Kidney (tissue), 14 donors: ENCODE measurements around the gene LGALS1. TPM values are rescaled to one million over a fixed set of nuclear protein-coding genes. Genes with fewer than 3 reads are reported as not detected.

ENCODE experiments used
- DNase-seq, 5 donors: peaks; one replicate each; pipeline ENCODE4 v3.0.0-alpha.2; 2013 to 2020
- FAIRE-seq: peaks from 2 replicates; lab custom pipeline; 2012; peaks lifted over from hg19 to GRCh38; lab: Jason Lieb, UNC
- H3K27ac ChIP-seq, 2 donors: one replicate each; pipeline ENCODE4 v1.7.0; 2013; ENCODE audit warnings: low read depth in 2 of 2, low read length in 2 of 2, inconsistent platforms in 1 of 2
- H3K27me3 ChIP-seq: one replicate; pipeline ENCODE4 v1.7.1; 2013; ENCODE audit warnings: low read length, inconsistent platforms; ENCODE audit not compliant: control insufficient read depth, insufficient read depth
- H3K36me3 ChIP-seq, 3 donors: one replicate each; pipeline versions ENCODE4 v1.7.0 to v1.7.1; 2013; ENCODE audit warnings: low read length in 3 of 3, control low read depth in 1 of 3, inconsistent platforms in 1 of 3; ENCODE audit not compliant: insufficient read depth in 3 of 3, control insufficient read depth in 2 of 3
- H3K4me1 ChIP-seq, 3 donors: one replicate each; pipeline versions ENCODE4 v1.7.0 to v1.7.1; 2013; ENCODE audit warnings: low read length in 3 of 3, inconsistent platforms in 1 of 3, low read depth in 1 of 3; ENCODE audit not compliant: control insufficient read depth in 2 of 3, insufficient read depth in 2 of 3
- H3K4me3 ChIP-seq, 3 donors: one replicate each; pipeline versions ENCODE4 v1.7.0 to v1.8.1; 2013; ENCODE audit warnings: low read length in 3 of 3, control low read depth in 1 of 3, inconsistent platforms in 1 of 3
- H3K9ac ChIP-seq, 3 donors: one replicate each; pipeline versions ENCODE4 v1.7.0 to v1.7.1; 2013; ENCODE audit warnings: low read length in 3 of 3, control low read depth in 1 of 3, inconsistent platforms in 1 of 3
- H3K9me3 ChIP-seq, 3 donors: one replicate each; pipeline versions ENCODE4 v1.7.0 to v1.7.1; 2013; ENCODE audit warnings: low read length in 3 of 3, control low read depth in 1 of 3, inconsistent platforms in 1 of 3; ENCODE audit not compliant: control insufficient read depth in 2 of 3, insufficient read depth in 1 of 3
- intact Hi-C: fragments of 100-400 bp; cut with DNase I; formaldehyde crosslinking; loops from one replicate; pipeline ENCODE4 v1.11.1; 2022
- polyA plus RNA-seq: library from polyadenylated mRNA; stranded (reverse); fragments of 350-450 nt; fragmentation: Illumina TruSeq; extraction: RNeasy Lipid Tissue Mini Kit (QIAGEN cat#74804); gene quantifications from one replicate; pipeline ENCODE4 v1.2.3, GENCODE V29; 2014; ENCODE audit warnings: low read depth, low replicate concordance; ENCODE audit not compliant: insufficient read depth
- total RNA-seq: library from RNA; stranded (reverse); fragmentation: NEBNext Ultra II Directional; extraction: Animal tissue kit (Norgen Biotek cat#: 25700); gene quantifications from one replicate; pipeline ENCODE4 v1.2.1, GENCODE V29; 2021
- TF ChIP-seq, protein P1 (sequence below): IDR thresholded peaks from 3 replicates; pipeline ENCODE4 v1.5.1; 2012; ENCODE audit warnings: mild to moderate bottlenecking, moderate library complexity, borderline replicate concordance; ENCODE audit not compliant: insufficient read depth; ENCODE audit errors: extremely low read depth
- donor health status: control.
- donor health status: control.
- donor health status: control.
- donor health status: control.
- donor health status: control.
- donor health status: DM: yes; HTN: yes; CAD: no.
- donor health status: Normal renal cell carcinoma (clear cell type).

The LGALS1 gene
- total and polyA plus RNA-seq, 2 donors from 2014 or later, result 227 to 496 TPM

DNA sequence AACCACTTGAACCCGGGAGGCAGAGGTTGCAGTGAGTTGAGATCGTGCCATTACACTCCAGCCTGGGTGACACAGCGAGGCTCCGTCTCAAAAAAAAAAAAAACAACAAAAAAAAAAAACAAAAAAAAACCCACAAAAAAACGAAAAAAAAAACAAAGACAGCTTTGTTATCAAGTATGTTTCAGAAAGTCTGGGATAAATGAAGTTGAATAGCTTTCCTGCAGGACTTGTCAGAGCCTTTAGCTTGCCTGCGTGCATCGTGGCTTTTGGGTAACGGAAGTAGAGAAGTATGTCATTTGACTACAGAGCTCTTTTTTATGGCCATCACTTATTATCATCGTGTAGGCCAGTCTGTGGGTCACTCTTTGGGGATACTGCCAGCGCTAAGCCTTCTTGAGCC lies 36.1 kb downstream of the LGALS1 start:
- Histone ChIP-seq H3K27ac (no peak overlapping the region), H3K4me3 (no peak overlapping the region), H3K4me1 (no peaks in the 10 kb centered on the region), H3K27me3 (no peaks in the 10 kb centered on the region), H3K36me3 (no peaks in the 10 kb centered on the region), H3K9ac (no peak overlapping the region), H3K9me3 (no peaks in the 10 kb centered on the region)
- no peak for DNase-seq
- intact Hi-C loops, result no loop called here
- no peak for FAIRE-seq
- TF ChIP-seq, protein P1, sequence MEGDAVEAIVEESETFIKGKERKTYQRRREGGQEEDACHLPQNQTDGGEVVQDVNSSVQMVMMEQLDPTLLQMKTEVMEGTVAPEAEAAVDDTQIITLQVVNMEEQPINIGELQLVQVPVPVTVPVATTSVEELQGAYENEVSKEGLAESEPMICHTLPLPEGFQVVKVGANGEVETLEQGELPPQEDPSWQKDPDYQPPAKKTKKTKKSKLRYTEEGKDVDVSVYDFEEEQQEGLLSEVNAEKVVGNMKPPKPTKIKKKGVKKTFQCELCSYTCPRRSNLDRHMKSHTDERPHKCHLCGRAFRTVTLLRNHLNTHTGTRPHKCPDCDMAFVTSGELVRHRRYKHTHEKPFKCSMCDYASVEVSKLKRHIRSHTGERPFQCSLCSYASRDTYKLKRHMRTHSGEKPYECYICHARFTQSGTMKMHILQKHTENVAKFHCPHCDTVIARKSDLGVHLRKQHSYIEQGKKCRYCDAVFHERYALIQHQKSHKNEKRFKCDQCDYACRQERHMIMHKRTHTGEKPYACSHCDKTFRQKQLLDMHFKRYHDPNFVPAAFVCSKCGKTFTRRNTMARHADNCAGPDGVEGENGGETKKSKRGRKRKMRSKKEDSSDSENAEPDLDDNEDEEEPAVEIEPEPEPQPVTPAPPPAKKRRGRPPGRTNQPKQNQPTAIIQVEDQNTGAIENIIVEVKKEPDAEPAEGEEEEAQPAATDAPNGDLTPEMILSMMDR, result no peak

DNA sequence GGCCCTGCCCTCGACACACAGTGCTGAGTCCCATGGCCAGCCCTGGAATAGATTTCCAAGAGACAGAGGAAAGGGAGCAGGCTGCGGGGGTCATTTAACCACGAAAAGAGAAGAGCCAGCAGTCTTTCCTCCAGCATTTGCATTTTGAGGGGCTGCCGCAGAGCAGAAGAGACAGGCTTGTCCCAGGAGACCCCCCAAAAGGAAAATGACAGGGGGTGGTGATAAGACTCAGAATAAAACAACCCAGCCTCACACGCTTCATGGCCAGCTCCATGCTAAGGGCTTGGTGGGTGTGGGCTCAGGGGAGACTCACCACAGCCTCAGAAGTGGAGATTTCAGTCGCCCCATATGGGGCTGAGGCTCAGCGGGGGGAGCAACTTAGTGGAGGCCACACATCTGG lies 38.3 kb downstream of the LGALS1 start:
- Histone ChIP-seq H3K27ac (no peak overlapping the region), H3K9me3 (no peaks in the 10 kb centered on the region), H3K27me3 (no peaks in the 10 kb centered on the region), H3K4me1 (no peaks in the 10 kb centered on the region), H3K4me3 (no peak overlapping the region), H3K36me3 (no peaks in the 10 kb centered on the region), H3K9ac (no peak overlapping the region)
- intact Hi-C loops, result no loop called here
- DNase-seq (no peak), FAIRE-seq (no peak)
- TF ChIP-seq, protein P1, result no peak

DNA sequence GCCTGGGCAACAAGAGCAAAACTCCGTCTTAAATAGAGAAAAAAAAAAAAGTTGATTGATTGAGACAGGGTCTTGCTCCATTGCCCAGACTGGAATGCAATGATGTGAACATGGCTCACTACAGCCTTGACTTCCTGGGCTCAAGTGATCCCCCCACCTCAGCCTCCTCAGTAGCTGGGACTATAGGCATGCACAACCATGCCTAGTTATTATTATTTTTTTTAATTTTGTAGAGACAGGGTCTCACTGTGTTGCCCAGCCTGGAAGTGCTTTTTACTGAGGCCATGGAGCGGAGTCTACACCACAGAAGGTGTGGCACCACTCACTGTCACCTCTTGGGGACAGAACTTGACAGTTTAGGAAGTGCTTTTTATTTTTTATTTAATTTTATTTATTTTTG lies 39.2 kb downstream of the LGALS1 start:
- no peak overlapping the region for H3K27ac ChIP-seq
- TF ChIP-seq, protein P1, result no peak
- no peak overlapping the region for H3K4me3 ChIP-seq
- FAIRE-seq (no peak), DNase-seq (no peak)
- no peaks in the 10 kb centered on the region for H3K36me3 ChIP-seq
- H3K9ac ChIP-seq, result no peak overlapping the region
- no peaks in the 10 kb centered on the region for H3K27me3 ChIP-seq
- H3K4me1 ChIP-seq, result no peaks in the 10 kb centered on the region
- no peaks in the 10 kb centered on the region for H3K9me3 ChIP-seq
- intact Hi-C loops, result no loop called here

DNA sequence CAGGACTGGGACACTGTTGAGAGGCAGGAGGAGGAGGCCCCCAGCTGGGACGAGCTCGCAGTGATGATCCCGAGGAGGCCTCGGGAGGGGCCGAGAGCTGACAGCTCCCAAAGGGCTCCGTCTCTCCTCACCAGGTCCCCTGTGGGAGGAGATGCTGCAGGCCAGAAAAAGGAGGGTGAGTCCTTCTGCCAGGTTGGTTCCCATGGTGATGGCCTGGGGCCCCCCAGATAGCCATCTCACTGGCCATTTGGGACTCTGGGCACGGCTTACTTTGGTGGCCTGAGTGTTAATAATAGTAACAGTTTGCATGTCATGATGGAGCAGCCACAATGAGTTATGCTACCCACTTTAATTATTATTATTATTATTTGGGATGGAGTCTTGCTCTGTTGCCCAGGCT lies 40.3 kb downstream of the LGALS1 start:
- no peak for DNase-seq
- Histone ChIP-seq H3K27ac (no peak overlapping the region), H3K9me3 (no peaks in the 10 kb centered on the region), H3K27me3 (no peaks in the 10 kb centered on the region), H3K9ac (no peak overlapping the region), H3K4me3 (no peak overlapping the region), H3K4me1 (no peaks in the 10 kb centered on the region), H3K36me3 (no peaks in the 10 kb centered on the region)
- TF ChIP-seq, protein P1, result no peak
- intact Hi-C loops, result no loop called here
- FAIRE-seq, result no peak
